Suprapubic skin (tissue), 3 donors: Measurements from ENCODE around the gene EHD4.

Experiments used
- POLR2A ChIP-seq, 2 donors: fragments of 450-650 bp; IDR thresholded peaks; one replicate each; pipeline ENCODE4 v1.6.1; 2017; ENCODE audit warnings: antibody characterized with exemption in 2 of 2, mild to moderate bottlenecking in 2 of 2, moderate library complexity in 2 of 2
- TF ChIP-seq, protein P1 (sequence below), 2 donors: fragments of 200-600 bp in 1 of 2; fragments of 450-650 bp in 1 of 2; sonication (generic) in 1 of 2; IDR thresholded peaks; one replicate each; pipeline ENCODE4 v1.5.1; 2016 to 2019; ENCODE audit warnings: antibody characterized with exemption in 2 of 2, mild to moderate bottlenecking in 1 of 2, moderate library complexity in 1 of 2

GRCh38 chr15:41894791-41895463 lies 77.4 kb downstream of the EHD4 start:
- TF ChIP-seq POLR2A (IDR thresholded peaks at IDR 0.05): no peak
- TF ChIP-seq, protein P1, sequence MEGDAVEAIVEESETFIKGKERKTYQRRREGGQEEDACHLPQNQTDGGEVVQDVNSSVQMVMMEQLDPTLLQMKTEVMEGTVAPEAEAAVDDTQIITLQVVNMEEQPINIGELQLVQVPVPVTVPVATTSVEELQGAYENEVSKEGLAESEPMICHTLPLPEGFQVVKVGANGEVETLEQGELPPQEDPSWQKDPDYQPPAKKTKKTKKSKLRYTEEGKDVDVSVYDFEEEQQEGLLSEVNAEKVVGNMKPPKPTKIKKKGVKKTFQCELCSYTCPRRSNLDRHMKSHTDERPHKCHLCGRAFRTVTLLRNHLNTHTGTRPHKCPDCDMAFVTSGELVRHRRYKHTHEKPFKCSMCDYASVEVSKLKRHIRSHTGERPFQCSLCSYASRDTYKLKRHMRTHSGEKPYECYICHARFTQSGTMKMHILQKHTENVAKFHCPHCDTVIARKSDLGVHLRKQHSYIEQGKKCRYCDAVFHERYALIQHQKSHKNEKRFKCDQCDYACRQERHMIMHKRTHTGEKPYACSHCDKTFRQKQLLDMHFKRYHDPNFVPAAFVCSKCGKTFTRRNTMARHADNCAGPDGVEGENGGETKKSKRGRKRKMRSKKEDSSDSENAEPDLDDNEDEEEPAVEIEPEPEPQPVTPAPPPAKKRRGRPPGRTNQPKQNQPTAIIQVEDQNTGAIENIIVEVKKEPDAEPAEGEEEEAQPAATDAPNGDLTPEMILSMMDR (IDR thresholded peaks at IDR 0.05): peak in 1 of 2 donors; percentile 17
